ENCODE results near the gene DDAH2.

DNA sequence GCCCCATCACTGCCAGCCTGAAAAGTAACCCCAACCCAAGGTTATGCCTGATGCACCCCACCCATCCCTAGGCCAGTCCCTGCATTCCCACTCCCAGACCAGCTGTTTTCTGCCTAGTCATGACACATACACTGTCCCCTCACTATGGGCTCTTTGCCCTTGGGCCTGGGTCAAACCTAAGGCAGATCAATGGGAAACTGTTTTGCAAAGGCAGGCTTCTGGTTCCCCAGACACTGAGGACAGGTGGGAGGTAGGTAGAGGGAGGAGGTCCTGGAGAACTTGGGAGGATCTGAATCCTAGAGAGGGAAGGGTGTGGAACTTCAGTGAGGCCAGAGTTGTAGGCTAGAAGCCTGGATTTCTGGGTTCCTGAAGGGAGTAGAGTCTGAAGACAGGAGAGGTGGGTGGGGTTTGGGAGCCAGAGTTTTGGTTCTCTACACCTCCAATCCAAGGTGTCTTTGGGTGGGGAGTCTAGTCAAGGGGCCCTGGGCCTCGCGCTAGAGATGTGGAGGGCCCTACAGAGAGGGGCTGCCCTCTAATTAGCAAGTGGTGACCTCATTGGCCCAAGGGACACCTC, 5.2 kb upstream of the DDAH2 start:
- TF ChIP-seq POLR2A (IDR thresholded peaks at IDR 0.05; ENCODE audit: low read depth, low read length) (no peak), POLR2AphosphoS5 (IDR thresholded peaks at IDR 0.05; ENCODE audit: low read depth, low read length) (no peak), TAF1 (IDR thresholded peaks at IDR 0.05; ENCODE audit: borderline replicate concordance, low read depth, low read length) (no peak)
